Prostate gland (tissue), 2 donors: ENCODE results near the gene CUL3.

ENCODE experiments used
- POLR2A ChIP-seq: fragments of 450-650 bp; IDR thresholded peaks from one replicate; pipeline ENCODE4 v1.6.1; 2016; ENCODE audit warnings: antibody characterized with exemption, mild to moderate bottlenecking
- TF ChIP-seq, protein P1 (sequence below), 4 experiments: fragments of 200-600 bp in 2 of 4; fragments of 450-650 bp in 2 of 4; sonication (generic) in 2 of 4; IDR thresholded peaks; 1 replicate in 3 of 4; 2 replicates in 1 of 4; pipeline ENCODE4 v1.5.1; 2016 to 2019; ENCODE audit warnings: antibody characterized with exemption in 4 of 4, mild to moderate bottlenecking in 2 of 4, moderate library complexity in 2 of 4

GRCh38 chr2:224433442-224433841, 151.7 kb downstream of the CUL3 start:
- TF ChIP-seq, protein P1, sequence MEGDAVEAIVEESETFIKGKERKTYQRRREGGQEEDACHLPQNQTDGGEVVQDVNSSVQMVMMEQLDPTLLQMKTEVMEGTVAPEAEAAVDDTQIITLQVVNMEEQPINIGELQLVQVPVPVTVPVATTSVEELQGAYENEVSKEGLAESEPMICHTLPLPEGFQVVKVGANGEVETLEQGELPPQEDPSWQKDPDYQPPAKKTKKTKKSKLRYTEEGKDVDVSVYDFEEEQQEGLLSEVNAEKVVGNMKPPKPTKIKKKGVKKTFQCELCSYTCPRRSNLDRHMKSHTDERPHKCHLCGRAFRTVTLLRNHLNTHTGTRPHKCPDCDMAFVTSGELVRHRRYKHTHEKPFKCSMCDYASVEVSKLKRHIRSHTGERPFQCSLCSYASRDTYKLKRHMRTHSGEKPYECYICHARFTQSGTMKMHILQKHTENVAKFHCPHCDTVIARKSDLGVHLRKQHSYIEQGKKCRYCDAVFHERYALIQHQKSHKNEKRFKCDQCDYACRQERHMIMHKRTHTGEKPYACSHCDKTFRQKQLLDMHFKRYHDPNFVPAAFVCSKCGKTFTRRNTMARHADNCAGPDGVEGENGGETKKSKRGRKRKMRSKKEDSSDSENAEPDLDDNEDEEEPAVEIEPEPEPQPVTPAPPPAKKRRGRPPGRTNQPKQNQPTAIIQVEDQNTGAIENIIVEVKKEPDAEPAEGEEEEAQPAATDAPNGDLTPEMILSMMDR (IDR thresholded peaks at IDR 0.05) = no peak
- TF ChIP-seq POLR2A = no peak
